ENCODE data around the gene PRKCH. TPM values are rescaled to one million over a fixed set of nuclear protein-coding genes. Genes with fewer than 3 reads are reported as not detected.

Gene PRKCH
- total and polyA plus RNA-seq, 9 of the 15 experiments (the other 6 are each of a cell fraction or from before 2014, with no cell fraction given), result 0.61 to 4.4 (median 4.0) TPM

DNA sequence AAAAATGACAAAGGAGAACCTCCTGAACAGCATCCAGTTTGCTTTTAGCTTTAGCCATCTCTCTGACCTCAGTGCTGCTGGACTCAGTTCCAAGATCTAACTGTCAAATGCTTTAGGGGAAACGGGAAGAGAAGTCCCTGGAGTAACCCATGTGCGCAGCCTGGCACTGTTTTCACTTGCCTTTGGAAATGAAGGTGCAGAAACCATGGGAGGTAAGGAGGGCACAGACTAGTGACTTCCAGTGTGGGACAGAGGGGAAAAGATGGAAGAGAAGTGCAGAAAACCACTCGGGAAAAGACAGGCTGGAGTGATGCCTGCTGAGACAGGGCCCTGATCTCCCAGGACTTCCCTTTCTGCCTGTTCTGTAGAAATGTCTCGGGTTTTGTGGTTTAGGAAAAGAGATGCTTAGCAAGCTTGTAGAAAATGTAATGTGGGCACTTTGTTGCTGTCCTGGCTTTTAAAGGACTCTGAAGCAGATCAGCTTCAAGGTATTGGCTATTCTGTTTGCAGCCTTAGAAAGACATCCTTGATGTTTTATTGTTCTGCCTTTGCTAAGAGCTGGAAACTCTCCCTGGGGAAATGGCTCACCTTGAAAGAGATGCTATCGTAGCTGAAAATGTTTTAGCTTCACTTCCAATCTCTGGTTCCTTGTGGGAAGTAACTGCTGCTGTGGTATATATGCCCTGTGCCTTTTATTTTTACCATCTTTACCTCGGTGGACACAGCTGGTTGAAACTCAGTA lies 249.3 kb downstream of the PRKCH start:
- ChIA-PET POLR2A (interaction anchor here (0.6 to 1.7 kb wide), 4 partner anchors 9 to 1020 kb away, joined by 3 to 5 read pairs (median 3); no protein-coding TSS in a partner anchor), CTCF (ENCODE audit: low intra/inter-chr PET ratio) (no interaction called here)
- in situ Hi-C loops (cut with MboI) (no loop called here), intact Hi-C loops (cut with micrococcal nuclease) (no loop called here)
- Histone ChIP-seq H3K4me1 (replicated peaks in 1 of 2; ENCODE audit: control insufficient read depth in 2 of 2, insufficient read depth in 2 of 2, low read length in 2 of 2) (peaks cover 0 to 5% of the 10 kb centered on the region in 2 experiments; a peak in 2 of 5 replicates), H3K27me3 (ENCODE audit: control insufficient read depth in 2 of 2, insufficient read depth in 2 of 2, low read length in 2 of 2) (peaks cover 0 to 6% of the 10 kb centered on the region in 2 experiments; a peak in 3 of 5 replicates), H3K79me2 (ENCODE audit: control insufficient read depth, insufficient read depth, low read length) (no peaks in the 10 kb centered on the region), H3K4me3 (no peak overlapping the region), H3K9me3 (replicated peaks; ENCODE audit: control insufficient read depth, insufficient read depth, low read depth, low read length) (no peaks in the 10 kb centered on the region), H3K9me1 (ENCODE audit: control insufficient read depth, insufficient read depth, low read length) (no peaks in the 10 kb centered on the region), H4K20me1 (replicated peaks; ENCODE audit: control insufficient read depth, insufficient read depth, low read length) (no peaks in the 10 kb centered on the region), H3K4me2 (ENCODE audit: insufficient read depth, low read length) (no peak overlapping the region), H3K36me3 (ENCODE audit: control insufficient read depth, insufficient read depth, low read length) (no peaks in the 10 kb centered on the region), H2AFZ (ENCODE audit: low read depth, low read length) (no peak overlapping the region), H3K27ac (ENCODE audit: extremely low read depth, low read depth, low read length) (no peak overlapping the region), H3K9ac (ENCODE audit: insufficient read depth in 1 of 2, low read depth in 2 of 2, low read length in 2 of 2) (no peak overlapping the region)
- no peak for TF ChIP-seq CBX3 (IDR thresholded peaks at IDR 0.05; ENCODE audit: borderline replicate concordance in 1 of 2, low read length in 2 of 2)
- no peak for TF ChIP-seq ZNF311 (CRISPR knock-in tag; IDR thresholded peaks at IDR 0.05)
- TF ChIP-seq ZNF224 (CRISPR knock-in tag; IDR thresholded peaks at IDR 0.05), result no peak
- TF ChIP-seq FOXJ2 (tag; IDR thresholded peaks at IDR 0.05), result no peak
- TF ChIP-seq STAT5B (CRISPR knock-in tag; IDR thresholded peaks at IDR 0.05), result no peak
- TF ChIP-seq NR2C2 (CRISPR knock-in tag; IDR thresholded peaks at IDR 0.05), result no peak
- no peak for TF ChIP-seq NR2C2 (tag; IDR thresholded peaks at IDR 0.05)
- TF ChIP-seq GABPB2 (CRISPR knock-in tag; conservative IDR thresholded peaks at IDR 0.05), result no peak
- ATAC-seq, result no peak
- DNase-seq (ENCODE audit: extremely low read depth in 1 of 4, low spot score in 3 of 4), result no peak
- FAIRE-seq, result no peak
- no TSS peak for BruUV-seq (replicated peaks)
- WGBS (ENCODE audit: insufficient coverage, low coverage, missing lambda C conversion rate), result 11% methylated on average over 5 of the region's 6 CpGs
